ENCODE results near the gene IQSEC3.
"Not testable (repeated sequence)": the region's sequence is repeated elsewhere in the genome, so short reads cannot be mapped to it uniquely, and the experiment has no call there.

IQSEC3 gene

DNA sequence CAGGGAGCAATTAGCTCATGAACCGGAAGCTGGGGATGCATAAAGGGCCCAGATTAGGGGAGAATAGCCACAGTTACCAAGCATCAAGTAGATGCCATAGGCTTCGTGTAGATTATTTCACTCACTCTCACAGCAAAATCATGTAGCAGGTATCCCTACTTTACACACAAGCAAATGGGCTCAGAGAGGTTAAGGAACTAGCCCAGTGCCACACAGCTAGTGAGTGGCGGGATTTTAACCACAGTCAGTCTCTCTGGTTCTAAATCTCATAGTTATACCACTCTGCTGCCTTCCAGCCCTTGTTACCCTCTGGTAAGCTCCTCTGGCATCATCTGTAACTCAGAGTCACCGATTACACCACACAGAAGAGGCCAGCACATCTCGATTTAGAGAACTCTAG is 49.0 kb downstream of the IQSEC3 start:
- DNase-seq, result no peak

DNA sequence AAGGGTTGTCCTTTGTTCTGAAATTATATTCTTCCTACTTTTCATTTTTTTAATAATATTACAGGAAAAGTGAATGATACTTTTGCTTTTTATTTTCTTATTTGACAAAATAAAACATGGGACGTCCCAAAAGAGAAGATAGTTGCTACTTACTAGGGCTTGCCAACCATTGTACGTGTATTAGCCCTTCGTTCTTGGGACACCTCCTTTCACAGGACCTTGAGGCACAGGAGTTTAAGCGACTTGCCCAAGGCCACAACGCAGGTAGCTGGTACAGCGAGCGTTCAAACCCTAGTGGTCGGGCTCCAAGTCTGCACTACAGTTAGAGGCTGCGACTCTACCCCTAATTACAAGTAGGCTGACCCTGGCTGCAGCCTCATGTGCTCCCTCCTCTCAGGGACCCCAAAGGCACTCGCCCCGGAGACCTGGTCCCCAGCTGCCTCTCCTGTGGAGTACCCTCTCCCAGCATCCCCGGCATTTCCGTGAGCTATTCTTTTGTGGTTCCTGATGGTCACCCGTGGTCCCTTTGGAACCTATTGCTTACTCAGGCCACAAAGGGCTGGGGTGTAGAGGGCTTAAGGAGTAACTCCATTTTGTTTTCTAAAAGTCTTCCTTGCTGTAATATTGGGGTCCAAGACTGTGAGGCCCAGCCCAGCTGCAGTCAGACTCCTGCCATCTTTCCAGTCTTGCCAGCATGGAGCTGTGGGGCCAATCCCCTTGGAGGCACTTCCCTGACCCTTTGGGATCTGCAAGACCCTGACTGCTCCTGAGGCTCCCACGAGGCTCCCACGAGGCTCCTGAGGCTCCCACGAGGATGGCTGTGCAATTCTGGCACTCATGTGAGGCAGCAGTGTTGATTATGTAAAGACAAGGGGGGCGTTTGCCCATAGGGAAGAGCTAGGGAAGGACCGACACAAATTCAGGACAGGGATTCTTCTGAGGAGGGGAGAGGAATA is 49.7 kb downstream of the IQSEC3 start:
- no peak for DNase-seq

DNA sequence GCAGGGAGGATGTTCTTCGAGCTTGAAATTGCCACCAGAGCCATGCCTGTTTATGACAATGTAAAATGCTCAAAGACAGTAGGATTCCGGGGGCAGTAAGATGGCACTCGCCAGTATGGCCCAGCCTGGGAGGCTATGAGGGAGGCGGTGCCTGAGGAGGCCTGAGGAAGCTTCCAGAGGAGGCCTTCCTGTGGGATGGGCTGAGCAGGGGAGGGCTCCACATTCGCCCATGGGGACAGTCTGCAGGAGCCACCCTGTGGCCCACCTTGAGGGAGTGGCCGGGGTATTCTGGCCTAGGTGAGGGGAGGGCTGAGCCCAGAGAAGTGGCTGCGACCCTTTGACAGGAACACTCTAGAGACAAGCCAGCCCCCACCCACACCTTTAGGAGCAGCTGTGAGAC is 50.7 kb downstream of the IQSEC3 start:
- no peak for DNase-seq

DNA sequence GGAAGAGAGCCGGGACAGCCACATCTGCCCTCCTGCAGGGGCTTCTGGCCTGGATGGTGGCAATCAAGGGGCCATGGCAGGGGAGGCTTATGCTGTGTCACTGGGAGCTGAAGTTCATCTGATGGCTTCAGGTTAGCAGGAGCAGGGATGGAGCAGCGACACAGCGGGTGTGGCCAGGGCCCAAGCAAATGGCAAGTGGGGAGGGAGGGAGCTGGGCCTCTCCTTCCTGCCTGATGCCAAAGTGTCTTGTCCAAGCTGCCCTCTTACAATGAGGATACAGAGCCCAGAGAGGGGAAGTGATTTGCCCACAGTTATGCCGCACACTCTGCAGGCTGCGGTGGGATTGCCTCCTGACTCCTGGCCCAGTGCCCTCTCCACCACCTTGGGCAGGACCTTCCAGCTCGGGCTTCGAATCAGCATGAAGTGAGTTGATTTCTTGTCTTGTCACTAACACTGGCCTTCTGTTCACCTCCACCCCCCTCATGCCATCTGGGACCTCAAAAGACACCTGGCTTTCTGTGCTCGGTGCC is 51.3 kb downstream of the IQSEC3 start:
- no peak for DNase-seq

DNA sequence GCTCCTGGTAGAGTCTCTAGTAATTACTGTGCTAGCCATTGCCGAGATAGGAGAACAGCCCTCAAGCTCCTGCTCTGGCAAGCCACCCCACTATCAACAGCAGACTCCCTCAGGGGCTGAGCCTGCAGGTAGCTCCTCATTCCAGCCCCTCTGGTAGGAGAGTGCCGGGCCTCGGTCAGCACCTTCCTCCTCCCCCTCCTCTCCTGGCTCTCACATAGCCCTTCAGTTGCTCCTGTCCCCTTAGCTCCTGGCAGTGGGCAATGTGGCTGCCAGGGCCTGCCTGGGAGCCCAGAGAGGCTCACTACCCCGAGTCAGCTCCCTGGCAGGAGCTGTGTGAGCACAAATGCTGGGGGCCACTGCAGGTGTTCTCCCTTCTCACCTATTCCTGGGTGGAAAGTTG is 52.0 kb downstream of the IQSEC3 start:
- no peak for DNase-seq

DNA sequence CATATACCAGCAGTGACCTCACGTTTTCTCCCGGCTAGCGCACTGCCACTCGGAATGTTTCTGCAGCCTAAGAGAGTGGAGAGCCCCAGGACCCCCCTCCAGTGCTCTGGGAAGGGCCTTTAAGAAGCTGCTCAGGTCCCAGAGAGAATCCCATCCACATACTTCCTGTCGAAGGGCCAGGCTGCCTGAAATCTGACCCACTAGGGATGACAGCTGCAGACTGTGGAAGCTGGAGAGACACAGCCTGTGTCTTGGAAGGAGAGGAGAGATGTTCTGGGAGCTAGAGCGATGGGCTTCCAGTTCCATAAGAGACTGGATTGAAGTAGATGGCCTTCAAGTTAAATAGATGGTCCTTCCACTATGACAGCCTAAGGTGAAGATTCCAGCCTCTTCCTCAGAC is 54.4 kb downstream of the IQSEC3 start:
- DNase-seq, result no peak

DNA sequence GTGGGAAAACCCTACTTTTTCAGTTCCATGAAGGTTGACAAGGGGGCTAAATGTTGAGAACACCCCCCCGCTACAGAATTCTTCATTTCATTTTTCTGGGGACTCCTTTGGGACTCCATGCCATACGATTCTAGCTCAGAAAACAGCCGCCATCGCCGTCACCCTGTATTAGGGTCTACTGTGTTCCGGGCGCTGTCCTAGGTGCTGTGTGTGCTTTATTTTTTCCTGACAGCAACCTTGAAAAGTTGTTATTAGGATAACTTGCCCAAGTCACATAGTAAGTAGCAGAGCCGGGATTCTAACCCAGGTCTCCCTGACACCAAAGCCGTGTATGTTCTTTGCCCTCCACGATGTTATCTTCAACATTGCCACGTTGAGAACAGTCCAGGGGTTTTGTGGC is 55.1 kb downstream of the IQSEC3 start:
- no peak for DNase-seq

DNA sequence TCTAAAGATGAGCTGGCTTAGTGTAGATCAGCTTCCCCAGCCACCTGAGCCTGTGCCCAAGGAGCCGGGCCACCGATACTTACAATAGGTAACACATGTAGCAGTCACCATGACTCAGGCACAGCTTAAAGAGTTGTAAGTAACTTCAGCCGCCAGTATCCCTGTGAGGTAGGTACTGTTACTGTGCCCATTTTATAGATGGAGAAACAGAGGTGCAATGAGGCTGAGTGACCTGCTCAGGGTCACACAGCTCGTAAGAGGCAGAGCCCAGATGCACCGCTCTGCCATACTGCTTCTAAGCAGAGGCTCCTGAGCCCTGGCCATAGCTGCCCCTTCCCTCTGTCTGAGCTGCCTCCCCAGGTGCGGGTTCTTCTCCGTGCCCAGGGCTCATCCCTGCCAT is 58.5 kb downstream of the IQSEC3 start:
- no peak for DNase-seq

DNA sequence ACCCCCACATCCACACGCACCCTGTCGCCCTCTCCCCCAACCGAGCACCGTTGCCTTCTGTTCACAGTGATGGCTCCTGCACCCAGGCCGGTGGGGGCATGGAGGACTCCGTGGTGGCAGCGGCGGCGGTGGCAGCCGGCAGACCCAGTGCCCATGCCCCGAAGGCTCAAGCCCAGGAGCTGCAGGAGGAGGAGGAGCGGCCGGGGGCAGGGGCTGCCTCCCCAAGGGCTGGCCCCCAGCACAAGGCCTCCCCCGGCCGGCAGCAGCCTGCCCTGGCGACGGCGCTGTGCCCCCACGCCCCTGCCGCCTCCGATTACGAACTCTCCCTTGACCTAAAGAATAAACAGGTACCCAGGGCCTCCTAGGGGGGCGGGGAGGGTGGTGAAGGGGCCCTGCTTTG is 59.0 kb downstream of the IQSEC3 start:
- no peak for DNase-seq

DNA sequence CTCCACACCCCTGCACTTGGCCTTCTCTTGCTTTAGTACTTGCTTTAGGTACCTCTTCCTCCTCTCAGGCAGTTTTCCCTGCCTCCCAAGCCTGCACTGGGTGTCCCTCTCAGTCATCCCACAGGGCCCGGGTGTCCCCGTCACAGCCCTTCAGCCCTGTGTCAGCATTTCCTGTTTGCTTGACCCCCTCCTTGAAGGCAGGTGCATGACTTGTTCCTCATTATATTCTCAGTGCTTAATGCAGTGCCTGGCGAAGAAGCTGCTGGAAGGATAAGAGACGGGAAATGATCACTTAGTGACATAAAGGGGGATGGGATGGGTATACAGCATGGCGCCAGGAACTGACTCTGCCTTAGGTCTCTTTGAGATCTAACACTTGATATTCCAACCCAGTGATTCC is 61.5 kb downstream of the IQSEC3 start:
- DNase-seq, result no peak

DNA sequence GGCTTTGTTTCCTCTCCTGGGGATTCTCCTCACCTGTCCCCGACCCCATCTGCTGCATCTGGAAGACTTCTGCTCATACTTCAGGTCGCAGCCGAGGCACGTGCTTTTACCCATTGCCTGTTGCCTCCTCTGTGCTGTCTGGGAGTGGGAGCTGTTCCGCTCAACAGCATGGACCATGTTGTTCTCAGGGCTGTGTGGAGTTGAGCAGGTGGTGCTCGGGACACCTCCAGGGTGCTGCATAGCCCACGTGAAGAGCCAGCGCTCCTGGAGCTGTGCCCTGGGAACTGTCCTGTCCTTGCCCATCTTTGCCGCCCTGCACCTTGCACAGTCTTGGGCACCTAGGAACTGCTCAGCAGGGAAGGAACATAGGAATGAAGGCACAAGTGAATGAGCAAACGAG is 62.4 kb downstream of the IQSEC3 start:
- DNase-seq, result no peak

DNA sequence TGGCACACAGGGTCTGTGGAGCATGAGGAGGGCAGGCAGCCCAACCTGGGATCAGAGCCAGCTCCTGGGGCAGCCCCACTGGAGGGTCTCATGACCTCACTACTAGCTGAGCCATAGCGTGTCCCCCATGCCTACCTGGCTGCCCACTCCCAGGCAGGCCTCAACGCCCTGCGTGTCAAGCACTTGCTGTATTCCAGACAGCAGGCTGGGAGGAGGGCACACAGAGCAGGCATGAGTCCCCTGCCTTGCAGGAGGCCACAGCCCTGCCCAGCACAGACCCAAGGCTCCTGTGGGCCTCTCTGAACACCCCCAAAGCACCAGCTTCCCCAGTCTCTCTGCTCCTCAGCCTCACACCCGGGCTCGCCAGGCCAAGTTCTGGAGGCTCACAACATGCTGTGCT is 64.0 kb downstream of the IQSEC3 start:
- no peak for DNase-seq

DNA sequence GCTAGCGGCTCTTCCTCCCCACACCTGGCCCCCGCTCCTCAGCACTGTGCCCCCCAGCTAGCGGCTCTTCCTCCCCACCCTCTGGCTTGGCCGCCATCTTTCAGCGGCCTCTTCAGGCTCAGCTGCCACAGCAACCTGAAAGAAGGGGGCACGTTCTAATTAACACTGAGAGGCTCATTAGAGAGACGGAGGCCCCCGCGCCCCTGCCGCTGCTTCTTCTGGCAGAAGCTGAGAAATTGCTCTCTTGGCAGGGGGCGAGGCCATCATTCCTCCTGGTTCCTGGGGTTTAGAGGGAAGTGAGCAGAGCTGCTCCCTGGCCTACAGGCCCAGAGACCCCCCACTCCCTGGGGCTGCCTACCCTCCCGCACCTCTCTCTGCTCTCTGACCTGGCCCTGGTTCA is 64.4 kb downstream of the IQSEC3 start:
- no peak for DNase-seq

DNA sequence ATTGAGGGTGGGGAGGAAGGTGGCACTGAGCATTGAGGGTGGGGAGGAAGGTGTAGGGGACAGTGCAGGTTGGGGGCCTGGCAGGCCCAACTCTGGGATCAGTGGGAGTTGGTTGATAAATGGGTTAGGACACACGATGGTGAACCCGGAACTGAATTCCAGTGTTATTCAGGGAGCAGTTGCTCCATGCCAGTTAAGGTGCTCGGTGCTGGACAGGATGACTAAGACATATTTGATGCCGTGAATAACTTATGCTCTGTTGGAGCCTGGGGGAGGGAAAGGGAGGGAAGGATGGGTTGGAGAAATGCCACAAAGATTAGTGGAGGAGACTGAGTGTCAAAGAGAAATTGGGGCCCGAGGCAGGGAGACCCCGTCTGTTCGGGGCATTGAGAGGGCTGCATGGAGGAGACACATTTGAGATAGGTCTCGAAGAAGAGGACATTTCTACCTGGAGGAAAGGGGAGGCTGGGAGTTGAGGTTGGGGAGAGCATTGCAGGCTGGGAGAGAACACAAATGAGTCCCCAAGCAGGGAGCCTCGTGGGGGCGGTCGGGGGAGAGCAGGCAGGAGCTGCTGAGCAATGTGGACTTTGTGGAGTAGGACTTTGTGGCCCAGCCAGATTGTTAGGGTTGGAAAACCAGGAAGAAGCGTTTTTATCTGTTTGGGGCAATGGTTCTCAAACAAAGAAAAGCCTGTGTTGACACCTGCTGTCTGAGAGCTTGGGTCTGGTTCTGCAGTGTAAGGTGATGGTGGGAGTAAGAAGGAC is 65.3 kb downstream of the IQSEC3 start:
- no peak for DNase-seq

DNA sequence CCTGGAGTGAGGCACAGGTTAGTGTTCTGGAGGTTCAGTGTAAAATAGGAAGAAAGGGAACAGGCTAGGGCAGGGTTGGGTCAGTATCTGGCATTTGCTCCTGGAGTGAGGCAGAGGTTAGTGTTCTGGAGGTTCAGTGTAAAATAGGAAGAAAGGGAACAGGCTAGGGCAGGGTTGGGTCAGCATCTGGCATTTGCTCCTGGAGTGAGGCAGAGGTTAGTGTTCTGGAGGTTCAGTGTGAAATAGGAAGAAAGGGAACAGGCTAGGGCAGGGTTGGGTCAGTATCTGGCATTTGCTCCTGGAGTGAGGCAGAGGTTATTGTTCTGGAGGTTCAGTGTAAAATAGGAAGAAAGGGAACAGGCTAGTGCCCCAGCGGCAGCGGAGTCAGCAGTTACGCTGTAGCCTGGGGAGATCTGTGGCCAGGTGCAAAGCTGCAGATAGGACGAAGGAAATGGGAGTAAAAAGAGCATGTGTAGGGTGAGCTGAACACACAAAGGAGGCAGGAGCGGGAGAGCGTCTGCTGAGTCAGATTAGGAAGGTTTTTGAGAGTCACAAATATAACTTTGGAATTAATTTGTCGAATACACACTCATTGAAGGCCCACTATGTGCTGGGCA is 67.2 kb downstream of the IQSEC3 start:
- DNase-seq, result not testable (repeated sequence)

DNA sequence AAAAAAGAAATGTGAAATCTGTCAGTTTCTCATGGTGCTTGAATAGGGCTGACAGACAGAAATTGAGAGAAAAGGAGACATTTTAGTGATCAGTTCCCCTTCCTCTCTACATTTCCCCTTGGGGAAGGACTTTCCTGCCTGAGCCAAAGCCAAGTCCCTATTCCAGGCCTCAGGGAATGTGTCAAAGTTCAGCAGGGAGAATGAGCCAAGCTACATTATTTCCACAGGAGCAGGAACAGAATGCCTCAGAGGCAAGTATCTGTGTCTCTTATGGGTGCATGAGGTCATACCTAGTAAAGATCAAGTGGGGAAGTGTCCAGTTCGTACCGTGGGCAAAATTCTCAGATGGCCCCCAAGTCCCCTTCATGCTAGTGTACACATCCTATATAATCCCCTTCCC is 68.6 kb downstream of the IQSEC3 start:
- no peak for DNase-seq

DNA sequence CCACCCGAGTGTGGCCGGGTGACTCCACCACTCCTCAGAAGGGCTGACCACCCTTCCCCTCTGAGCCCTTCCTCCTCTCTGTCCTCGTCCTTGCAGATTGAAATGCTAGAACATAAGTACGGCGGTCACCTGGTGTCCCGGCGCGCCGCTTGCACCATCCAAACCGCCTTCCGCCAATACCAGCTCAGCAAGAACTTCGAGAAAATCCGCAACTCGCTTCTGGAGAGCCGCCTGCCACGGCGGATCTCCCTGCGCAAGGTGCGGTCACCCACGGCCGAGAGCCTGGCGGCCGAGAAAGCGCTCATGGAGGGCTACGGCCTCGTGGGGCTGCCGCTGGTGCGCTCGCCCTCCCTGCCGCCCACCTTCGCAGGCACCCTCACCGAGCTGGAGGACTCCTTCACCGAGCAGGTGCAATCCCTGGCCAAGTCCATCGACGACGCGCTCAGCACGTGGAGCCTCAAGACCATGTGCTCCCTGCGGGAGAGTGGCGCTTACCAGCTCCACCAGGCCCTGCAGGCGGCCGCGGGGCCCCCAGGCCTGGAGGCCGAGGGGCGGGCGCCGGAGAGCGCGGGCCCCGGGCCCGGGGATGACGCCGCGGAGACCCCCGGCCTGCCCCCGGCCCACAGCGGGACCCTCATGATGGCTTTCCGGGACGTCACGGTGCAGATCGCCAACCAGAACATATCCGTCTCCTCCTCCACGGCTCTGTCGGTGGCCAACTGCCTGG is 71.8 kb downstream of the IQSEC3 start:
- DNase-seq, result no peak

DNA sequence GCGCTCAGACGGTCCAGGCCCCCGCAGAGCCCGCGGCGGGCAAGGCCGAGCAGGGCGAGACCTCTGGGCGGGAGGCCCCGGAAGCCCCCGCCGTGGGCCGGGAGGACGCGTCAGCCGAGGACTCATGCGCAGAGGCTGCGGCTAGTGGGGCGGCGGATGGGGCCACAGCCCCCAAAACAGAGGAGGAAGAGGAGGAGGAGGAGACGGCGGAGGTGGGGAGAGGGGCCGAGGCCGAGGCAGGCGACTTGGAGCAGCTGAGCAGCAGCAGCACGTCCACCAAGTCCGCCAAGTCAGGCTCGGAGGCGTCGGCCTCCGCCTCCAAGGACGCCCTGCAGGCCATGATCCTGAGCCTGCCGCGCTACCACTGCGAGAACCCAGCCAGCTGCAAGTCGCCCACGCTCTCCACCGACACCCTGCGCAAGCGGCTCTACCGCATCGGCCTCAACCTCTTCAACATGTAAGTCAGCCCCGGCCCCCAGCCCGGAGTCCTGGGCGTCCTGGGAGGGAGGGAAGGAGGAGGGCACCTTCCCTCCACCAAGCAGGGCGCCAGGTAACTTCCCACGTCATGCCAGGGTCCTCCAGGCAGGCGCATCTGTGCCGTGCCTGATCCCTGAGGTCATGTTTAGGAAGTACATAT is 72.4 kb downstream of the IQSEC3 start:
- peak; percentile 20 for DNase-seq

DNA sequence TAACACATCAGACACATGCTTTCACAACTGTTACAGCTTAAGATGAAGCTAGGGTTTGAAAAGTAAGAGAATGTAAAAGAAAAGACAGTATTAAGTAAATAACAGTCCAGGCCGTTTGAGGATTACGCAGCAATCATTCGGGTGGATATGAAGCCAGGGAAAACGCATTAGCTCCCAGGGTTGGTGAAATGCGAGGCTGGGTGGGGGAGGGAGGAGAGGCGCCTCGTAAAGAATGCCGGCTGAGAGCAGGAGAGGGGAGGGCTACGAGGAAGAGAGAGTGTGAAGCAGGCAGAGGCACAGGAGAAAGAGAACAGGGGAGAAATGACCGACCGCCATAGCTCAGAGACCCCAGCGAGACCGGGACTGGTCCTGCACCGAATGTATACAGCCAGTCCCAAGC is 73.0 kb downstream of the IQSEC3 start:
- no peak for DNase-seq

DNA sequence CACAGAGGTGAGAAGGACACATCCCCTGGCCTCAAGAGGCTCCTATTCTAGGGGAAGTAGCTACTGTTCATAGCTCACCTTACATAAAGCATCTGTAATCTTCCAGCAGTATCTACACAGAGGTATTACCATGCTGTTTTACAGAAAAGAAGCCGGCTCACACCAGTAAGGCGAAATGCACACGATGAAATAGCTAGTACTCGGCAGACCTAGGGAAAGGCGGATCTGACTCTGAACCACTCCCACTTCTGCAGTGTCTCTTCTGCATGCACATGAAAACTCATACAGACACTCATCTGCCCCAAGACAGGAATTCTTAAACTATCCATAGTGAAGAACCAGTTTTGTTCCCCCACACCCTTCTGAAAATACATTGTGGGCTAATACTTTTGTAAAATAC is 73.6 kb downstream of the IQSEC3 start:
- no peak for DNase-seq

DNA sequence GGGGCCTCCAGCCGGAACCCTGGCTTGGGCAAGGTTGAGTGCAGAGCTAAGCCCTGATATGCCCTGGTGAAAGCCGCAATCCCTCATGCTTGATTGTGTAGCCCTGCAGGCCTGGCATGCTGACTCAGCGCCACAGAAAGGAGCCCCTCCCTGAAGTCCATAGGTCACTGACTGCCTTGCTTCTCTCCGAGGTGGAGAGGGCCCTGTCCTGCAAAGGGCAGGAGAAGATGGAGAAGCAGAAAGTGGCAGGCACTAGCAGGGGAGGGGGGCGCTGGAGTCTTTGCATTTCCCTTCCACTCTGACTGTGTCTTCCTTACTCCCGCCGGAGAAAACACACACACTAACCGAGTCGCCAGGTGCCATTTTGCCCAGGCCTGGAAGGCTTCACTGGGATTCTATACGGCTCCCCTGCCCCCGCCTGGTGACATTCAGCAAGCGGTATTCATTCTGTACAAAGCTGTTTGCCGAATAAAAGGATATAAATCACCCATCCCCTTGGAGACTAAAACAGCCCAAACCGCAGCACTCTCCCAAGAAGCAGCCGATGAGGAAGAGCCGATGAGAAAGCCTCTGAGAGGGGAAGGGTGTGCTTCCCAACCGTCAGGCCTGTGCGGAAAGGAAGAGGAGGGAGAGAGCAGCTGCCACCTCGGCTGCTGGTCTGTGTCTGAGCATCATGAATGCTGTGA is 77.5 kb downstream of the IQSEC3 start:
- no peak for DNase-seq

All from stimulated activated CD4-positive, alpha-beta T cell treated with anti-CD3 and anti-CD28 coated beads, Interleukin-4, amount 100 ng/mL, for 1 hour (primary cell).